HG03039 (cell line): ENCODE measurements around the gene PRPF38A.

Experiments
- ATAC-seq: cut with Tn5 transposase; IDR thresholded peaks from one replicate; pipeline ENCODE4 v1.9.1; 2021; ENCODE audit warnings: mild to moderate bottlenecking, moderate library complexity; ENCODE audit not compliant: unreplicated experiment

The PRPF38A gene

GRCh38 chr1:52393174-52393573 lies 11.2 kb upstream of the PRPF38A start:
- no peak for ATAC-seq

GRCh38 chr1:52399629-52400028 lies 4.8 kb upstream of the PRPF38A start:
- ATAC-seq, result no peak

GRCh38 chr1:52400131-52400530 lies 4.3 kb upstream of the PRPF38A start:
- no peak for ATAC-seq

DNA sequence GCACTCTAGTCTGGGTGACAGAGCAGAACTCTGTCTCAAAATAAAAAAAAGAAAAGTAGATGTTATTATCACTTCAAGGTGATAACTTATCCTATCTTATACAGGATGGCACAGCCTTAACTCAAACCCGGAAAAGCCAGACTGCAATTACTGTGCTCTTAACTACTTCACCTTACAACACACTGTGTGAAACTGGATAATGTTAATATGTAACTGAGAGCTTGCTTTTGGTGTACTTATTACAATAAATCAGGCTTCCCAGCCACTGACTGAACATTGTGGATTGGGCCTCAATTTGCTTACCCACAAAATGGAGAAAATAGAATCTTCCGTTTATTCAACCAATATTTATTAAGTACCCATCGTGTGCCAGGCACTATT lies 1.6 kb upstream of the PRPF38A start:
- ATAC-seq, result no peak

DNA sequence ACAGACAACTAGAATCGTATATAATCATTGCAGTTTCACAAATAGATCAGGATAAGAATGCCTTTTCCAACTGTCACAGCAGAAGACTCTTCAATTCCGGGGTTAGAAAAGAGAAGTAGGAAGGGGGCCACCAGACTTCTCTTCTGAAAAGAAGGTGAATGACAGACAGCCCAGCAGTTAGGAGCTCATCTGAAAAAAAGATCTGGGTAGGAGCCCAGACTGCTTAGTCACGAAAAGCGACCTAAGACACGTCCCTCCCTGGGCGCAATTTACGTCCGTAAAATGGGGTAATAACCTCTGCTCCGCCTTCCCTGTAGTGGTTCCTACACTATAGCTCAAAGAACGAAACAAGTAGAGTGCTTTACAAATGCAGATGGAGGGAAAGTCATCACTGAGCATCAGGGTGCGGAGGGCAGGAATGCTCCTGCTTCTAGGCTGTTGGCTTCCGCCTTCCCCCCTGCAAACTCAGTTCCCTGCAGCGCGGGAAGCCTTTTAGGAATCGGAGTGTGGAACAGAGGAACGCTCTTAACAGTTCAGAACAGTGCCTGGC lies 761 bp upstream of the PRPF38A start:
- peak; percentile 19 for ATAC-seq

- ATAC-seq, result no peak
These were observed 555 bp downstream of the PRPF38A start for GRCh38 chr1:52404975-52405338.

GRCh38 chr1:52413410-52413989 lies 9.1 kb downstream of the PRPF38A start:
- ATAC-seq, result no peak

DNA sequence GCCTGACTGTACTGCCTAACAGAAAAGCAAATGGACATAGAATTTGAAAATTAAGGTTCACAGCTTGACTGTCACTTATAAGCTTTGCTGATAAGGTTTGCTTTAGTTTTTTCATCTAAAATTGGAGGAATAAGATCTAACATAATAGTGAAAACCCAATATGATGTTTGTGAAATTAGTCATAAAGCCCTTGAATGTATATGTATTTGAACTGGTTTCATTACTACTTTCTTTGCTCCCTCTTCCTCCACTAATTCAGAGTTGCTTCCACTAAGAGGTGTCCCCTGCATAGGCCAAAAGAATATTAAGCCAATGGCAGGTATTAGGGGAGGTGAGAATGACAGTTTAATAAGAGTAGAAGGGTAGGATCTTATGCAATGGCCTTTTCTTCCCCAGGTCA lies 10.5 kb downstream of the PRPF38A start:
- ATAC-seq, result no peak

GRCh38 chr1:52416811-52417210 lies 12.4 kb downstream of the PRPF38A start:
- ATAC-seq, result no peak

GRCh38 chr1:52420713-52421112 lies 16.3 kb downstream of the PRPF38A start:
- no peak for ATAC-seq

DNA sequence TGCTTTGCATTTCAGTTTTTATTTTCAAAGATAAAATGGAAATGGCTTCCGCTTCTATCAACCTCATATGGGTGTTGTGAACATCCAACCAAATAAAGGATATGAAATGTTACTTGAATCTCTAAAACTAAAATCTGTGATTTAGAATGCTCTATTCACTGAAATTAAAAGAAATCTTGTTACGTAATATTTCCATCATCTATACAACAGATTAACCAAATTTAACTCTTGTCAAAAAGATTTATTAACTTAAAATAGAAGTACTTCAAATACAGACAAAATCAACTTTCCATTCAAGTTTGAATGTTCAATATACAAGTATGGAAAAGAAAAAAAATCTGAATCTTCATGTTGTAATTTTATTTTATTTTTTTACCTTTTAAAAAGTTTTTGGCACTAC lies 18.7 kb downstream of the PRPF38A start:
- ATAC-seq, result no peak

GRCh38 chr1:52423771-52424170 lies 19.4 kb downstream of the PRPF38A start:
- ATAC-seq, result no peak

DNA sequence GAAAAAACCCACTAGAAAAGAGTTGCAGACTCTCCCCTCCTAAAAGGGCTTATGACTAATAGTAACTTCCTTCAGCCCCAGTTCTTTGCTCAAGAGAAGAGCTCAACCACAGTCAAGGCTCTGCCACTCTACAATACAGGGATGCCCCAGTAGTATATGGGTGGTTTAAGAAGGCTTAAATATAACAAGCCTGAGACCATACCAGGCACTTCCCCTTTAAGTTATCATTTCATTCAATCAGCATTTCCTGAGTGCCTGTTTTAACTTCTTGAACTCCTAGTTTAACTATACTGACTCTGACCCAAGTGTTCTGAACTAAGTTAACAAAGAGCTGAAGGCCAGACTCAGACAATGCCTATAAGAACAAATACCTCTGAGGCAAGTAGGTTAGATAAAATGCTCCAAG lies 19.8 kb downstream of the PRPF38A start:
- ATAC-seq, result no peak

GRCh38 chr1:52424813-52425212 lies 20.4 kb downstream of the PRPF38A start:
- ATAC-seq, result no peak

DNA sequence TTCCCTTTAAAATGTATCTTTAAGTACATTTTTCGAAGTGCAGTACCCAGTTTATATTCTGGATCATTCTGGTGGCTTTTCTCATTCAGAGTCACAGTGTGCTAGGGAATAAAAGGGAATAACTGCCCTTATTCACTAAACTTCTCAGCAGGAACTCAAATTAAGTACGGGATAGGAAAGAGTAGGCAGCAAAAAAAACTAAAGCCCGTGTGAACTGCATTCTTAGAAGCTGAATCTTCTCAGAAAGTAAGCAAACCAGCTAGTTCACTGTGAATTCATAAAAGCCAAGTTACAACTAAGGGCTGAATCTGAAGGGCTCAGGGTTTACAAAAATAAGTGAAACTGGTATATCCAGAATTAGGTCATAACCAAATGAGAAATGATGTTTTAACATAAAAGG lies 22.0 kb downstream of the PRPF38A start:
- no peak for ATAC-seq

- ATAC-seq, result no peak
These were observed 22.8 kb downstream of the PRPF38A start for GRCh38 chr1:52427152-52427551.

GRCh38 chr1:52432807-52433206 lies 28.4 kb downstream of the PRPF38A start:
- ATAC-seq, result no peak

GRCh38 chr1:52435211-52435610 lies 30.8 kb downstream of the PRPF38A start:
- no peak for ATAC-seq

GRCh38 chr1:52435650-52436049 lies 31.2 kb downstream of the PRPF38A start:
- ATAC-seq, result no peak

DNA sequence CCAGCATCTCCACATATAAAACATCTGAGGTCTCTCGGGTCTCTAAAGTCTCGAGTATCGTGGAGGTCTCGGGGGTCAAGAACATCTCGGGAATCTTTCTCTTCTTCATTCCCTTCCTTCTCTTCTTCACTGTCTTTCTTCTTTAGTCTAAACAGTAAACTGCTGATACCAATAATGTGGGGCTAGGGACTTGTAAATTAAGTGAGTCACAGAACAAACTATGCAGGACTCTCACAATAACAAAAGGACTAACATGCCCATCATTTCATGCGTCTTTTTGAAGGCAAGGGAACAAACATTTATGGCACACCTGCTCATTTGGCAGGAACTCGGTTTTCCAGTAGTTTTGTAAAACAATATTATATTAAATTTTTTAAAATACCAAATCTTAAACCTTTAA lies 32.4 kb downstream of the PRPF38A start:
- ATAC-seq, result no peak

DNA sequence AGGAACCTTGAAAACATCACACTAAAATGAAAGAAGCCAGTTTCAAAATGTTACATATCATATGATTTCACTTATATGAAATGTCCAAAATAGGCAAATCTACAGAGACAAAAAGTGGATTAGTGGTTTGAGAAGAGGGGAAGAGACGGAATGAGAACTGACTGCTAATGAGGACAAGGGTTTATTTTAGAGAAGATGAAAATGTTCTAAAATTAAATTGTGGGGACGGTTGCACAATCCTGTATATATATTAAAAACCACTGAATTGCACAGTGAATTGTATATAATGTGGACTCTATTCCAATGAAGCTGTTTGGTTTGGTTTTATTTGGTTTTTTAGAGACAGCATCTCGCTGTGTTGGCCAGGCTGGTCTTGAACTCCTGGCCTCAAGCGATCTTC lies 35.6 kb downstream of the PRPF38A start:
- no peak for ATAC-seq

DNA sequence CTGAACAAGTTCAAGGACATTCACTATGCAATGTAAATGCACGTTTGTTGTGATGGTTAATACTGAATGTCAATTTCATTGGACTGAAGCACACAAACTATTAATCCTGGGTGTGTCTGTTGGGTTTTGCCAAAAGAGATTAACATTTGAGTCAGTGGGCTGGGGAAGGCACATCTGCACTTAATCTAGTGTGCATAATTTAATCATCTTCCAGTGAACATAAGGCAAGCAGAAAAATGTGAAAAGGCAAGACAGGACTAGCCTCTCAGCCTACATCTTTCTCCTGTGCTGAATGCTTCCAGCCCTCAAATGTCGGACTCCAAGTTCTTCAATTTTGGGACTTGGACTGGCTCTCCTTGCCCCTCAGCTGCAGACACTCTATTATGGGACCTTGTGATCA lies 40.1 kb downstream of the PRPF38A start:
- no peak for ATAC-seq

DNA sequence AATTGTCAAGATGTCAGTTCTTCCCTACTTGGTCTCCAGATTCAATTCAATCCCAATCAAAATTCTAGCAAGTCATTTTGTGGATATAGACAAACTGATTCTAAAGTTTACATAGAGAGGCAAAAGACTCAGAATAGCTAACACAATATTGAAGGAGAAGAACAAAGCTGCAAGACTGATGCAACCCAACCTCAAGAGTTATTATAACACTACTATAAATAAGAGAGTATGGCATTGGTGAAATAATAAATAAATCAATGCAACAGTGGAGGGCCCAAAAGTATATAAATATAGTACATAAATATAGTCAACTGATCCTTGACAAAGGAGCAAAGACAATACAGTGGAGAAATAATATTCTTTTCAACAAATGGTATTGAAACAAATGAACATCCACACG lies 49.7 kb downstream of the PRPF38A start:
- no peak for ATAC-seq
